Activated CD8-positive, alpha-beta memory T cell treated with anti-CD3 and anti-CD28 coated beads for 1 hour (primary cell): ENCODE data around the gene CCDC182.
A peak's percentile ranks its signal among the peaks of the same experiment; 100 is the strongest.

Experiments used
- DNase-seq, 2 donors: peaks; one replicate each; pipeline ENCODE4 v3.0.0-alpha.2; 2020; ENCODE audit warnings: low read depth in 1 of 2; ENCODE audit errors: extremely low read depth in 1 of 2

The CCDC182 gene

GRCh38 chr17:57757735-57758134 is 12.6 kb upstream of the CCDC182 start:
- no peak for DNase-seq

- DNase-seq, result no peak
Measured at GRCh38 chr17:57756951-57757350, 11.9 kb upstream of the CCDC182 start.

GRCh38 chr17:57755480-57756070 is 10.5 kb upstream of the CCDC182 start:
- no peak for DNase-seq

- DNase-seq, result no peak
Measured at GRCh38 chr17:57752031-57752905, 7.2 kb upstream of the CCDC182 start.

- no peak for DNase-seq
Measured at GRCh38 chr17:57751348-57751971, 6.4 kb upstream of the CCDC182 start.

GRCh38 chr17:57750895-57751294 is 5.8 kb upstream of the CCDC182 start:
- DNase-seq, result no peak

- DNase-seq, result no peak
Measured at GRCh38 chr17:57750109-57750871, 5.2 kb upstream of the CCDC182 start.

- no peak for DNase-seq
Measured at GRCh38 chr17:57749701-57750100, 4.6 kb upstream of the CCDC182 start.

GRCh38 chr17:57747221-57748017 is 2.3 kb upstream of the CCDC182 start:
- peak in 1 of 2 donors; percentile 12 for DNase-seq

- no peak for DNase-seq
Measured at GRCh38 chr17:57746221-57746620, 1.1 kb upstream of the CCDC182 start.

GRCh38 chr17:57744195-57745170 is 616 bp downstream of the CCDC182 start:
- DNase-seq, result no peak

- no peak for DNase-seq
Measured at GRCh38 chr17:57740235-57740528, 4.9 kb downstream of the CCDC182 start.

GRCh38 chr17:57739402-57740234 is 5.5 kb downstream of the CCDC182 start:
- DNase-seq, result no peak

- DNase-seq, result no peak
Measured at GRCh38 chr17:57737450-57737849, 7.6 kb downstream of the CCDC182 start.

GRCh38 chr17:57735707-57736106 is 9.4 kb downstream of the CCDC182 start:
- no peak for DNase-seq

GRCh38 chr17:57735230-57735629 is 9.9 kb downstream of the CCDC182 start:
- no peak for DNase-seq

GRCh38 chr17:57733085-57733484 is 12.0 kb downstream of the CCDC182 start:
- no peak for DNase-seq

- no peak for DNase-seq
Measured at GRCh38 chr17:57732062-57732461, 13.0 kb downstream of the CCDC182 start.
